Endodermal cell (in vitro differentiated cells): ENCODE data around the gene ROPN1L. TPM values are rescaled to one million over a fixed set of nuclear protein-coding genes. Genes with fewer than 3 reads are reported as not detected.

Experiments used
- DNase-seq: peaks from one replicate; pipeline ENCODE4 v3.0.0-alpha.2; 2017
- H3K27ac ChIP-seq: 2 replicates; pipeline ENCODE4 v1.5.1; 2013; ENCODE audit warnings: mild to moderate bottlenecking, low read depth, low read length, moderate library complexity
- H3K27me3 ChIP-seq: 2 replicates; pipeline ENCODE4 v1.6.1; 2013; ENCODE audit warnings: mild to moderate bottlenecking, low read length, moderate library complexity; ENCODE audit not compliant: insufficient read depth, control insufficient read depth, poor library complexity, severe bottlenecking
- H3K36me3 ChIP-seq: 2 replicates; pipeline ENCODE4 v1.7.0; 2013; ENCODE audit warnings: mild to moderate bottlenecking, low read length, moderate library complexity; ENCODE audit not compliant: control insufficient read depth, insufficient read depth
- H3K4me1 ChIP-seq: one replicate; pipeline ENCODE4 v1.7.0; 2013; ENCODE audit warnings: low read length; ENCODE audit not compliant: control insufficient read depth, insufficient read depth
- H3K4me3 ChIP-seq: 2 replicates; pipeline ENCODE4 v1.5.1; 2013; ENCODE audit warnings: mild to moderate bottlenecking, low read length, moderate library complexity
- H3K9ac ChIP-seq: 2 replicates; pipeline ENCODE4 v1.6.1; 2013; ENCODE audit warnings: mild to moderate bottlenecking, low read length, moderate library complexity; ENCODE audit not compliant: poor library complexity, severe bottlenecking; ENCODE audit errors: extremely low read depth
- H3K9me3 ChIP-seq: 2 replicates; pipeline ENCODE4 v1.6.1; 2013; ENCODE audit warnings: mild to moderate bottlenecking, low read length, moderate library complexity; ENCODE audit not compliant: control insufficient read depth
- H3K27ac Mint-ChIP-seq: 2 replicates; pipeline ENCODE4 v1.8.0; 2020; ENCODE audit warnings: mixed read lengths
- H3K27me3 Mint-ChIP-seq: 2 replicates; pipeline ENCODE4 v1.8.0; 2021; ENCODE audit warnings: mild to moderate bottlenecking, mixed read lengths; ENCODE audit not compliant: insufficient read depth
- H3K36me3 Mint-ChIP-seq: 2 replicates; pipeline ENCODE4 v1.8.0; 2020; ENCODE audit warnings: low read depth, mixed read lengths
- H3K4me1 Mint-ChIP-seq: 2 replicates; pipeline ENCODE4 v1.8.0; 2020; ENCODE audit warnings: mixed read lengths
- H3K4me3 Mint-ChIP-seq: 2 replicates; pipeline ENCODE4 v1.8.0; 2020; ENCODE audit warnings: mild to moderate bottlenecking, moderate library complexity, mixed read lengths
- H3K9me3 Mint-ChIP-seq: 2 replicates; pipeline ENCODE4 v1.8.0; 2020; ENCODE audit warnings: mild to moderate bottlenecking, mixed read lengths
- WGBS, 2 experiments: methylation state at CpG; one replicate each; pipeline versions ENCODE4 v1.1.5 to v1.1.7; 2013; ENCODE audit warnings: missing lambda C conversion rate in 2 of 2, mixed read lengths in 1 of 2; ENCODE audit not compliant: insufficient coverage in 1 of 2, insufficient read length in 1 of 2; 5-methylcytosine and 5-hydroxymethylcytosine counted together
- total RNA-seq, 2 donors: library from RNA; stranded (reverse); fragmentation: NEBNext Ultra II Directional in 1 of 2; extraction: Animal tissue kit (Norgen Biotek cat#: 25700) in 1 of 2; gene quantifications; 2 replicates in 1 of 2; 3 replicates in 1 of 2; pipeline ENCODE4 v1.2.1, GENCODE V29; 2021
- TF ChIP-seq, protein P1 (sequence below): fragments of 200-600 bp; sonication (generic); conservative IDR thresholded peaks from 2 replicates; pipeline ENCODE4 v1.5.0; 2021; ENCODE audit warnings: antibody characterized with exemption, mild to moderate bottlenecking

ROPN1L gene
- total RNA-seq, 2 donors from 2014 or later = 0.70 TPM; not detected in 1

- Mint-ChIP-seq H3K27ac (no peak overlapping the region), H3K4me1 (peaks cover 10% of the 10 kb centered on the region), H3K27me3 (peaks cover 7% of the 10 kb centered on the region), H3K36me3 (no peaks in the 10 kb centered on the region), H3K9me3 (peaks cover 11% of the 10 kb centered on the region), H3K4me3 (no peak overlapping the region)
- 94% methylated on average over 8 of the region's 8 CpGs; no CpG with 5 or more reads in 1 of the 2 experiments for WGBS, 2 experiments
- Histone ChIP-seq H3K4me1 (no peaks in the 10 kb centered on the region), H3K27me3 (no peaks in the 10 kb centered on the region), H3K36me3 (no peaks in the 10 kb centered on the region), H3K9me3 (no peaks in the 10 kb centered on the region), H3K9ac (no peak overlapping the region), H3K4me3 (no peak overlapping the region), H3K27ac (no peak overlapping the region)
- TF ChIP-seq, protein P1, sequence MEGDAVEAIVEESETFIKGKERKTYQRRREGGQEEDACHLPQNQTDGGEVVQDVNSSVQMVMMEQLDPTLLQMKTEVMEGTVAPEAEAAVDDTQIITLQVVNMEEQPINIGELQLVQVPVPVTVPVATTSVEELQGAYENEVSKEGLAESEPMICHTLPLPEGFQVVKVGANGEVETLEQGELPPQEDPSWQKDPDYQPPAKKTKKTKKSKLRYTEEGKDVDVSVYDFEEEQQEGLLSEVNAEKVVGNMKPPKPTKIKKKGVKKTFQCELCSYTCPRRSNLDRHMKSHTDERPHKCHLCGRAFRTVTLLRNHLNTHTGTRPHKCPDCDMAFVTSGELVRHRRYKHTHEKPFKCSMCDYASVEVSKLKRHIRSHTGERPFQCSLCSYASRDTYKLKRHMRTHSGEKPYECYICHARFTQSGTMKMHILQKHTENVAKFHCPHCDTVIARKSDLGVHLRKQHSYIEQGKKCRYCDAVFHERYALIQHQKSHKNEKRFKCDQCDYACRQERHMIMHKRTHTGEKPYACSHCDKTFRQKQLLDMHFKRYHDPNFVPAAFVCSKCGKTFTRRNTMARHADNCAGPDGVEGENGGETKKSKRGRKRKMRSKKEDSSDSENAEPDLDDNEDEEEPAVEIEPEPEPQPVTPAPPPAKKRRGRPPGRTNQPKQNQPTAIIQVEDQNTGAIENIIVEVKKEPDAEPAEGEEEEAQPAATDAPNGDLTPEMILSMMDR = no peak
- no peak for DNase-seq
Observed at GRCh38 chr5:10502130-10502529, 60.5 kb downstream of the ROPN1L start.

GRCh38 chr5:10502578-10502977, 60.9 kb downstream of the ROPN1L start:
- Mint-ChIP-seq H3K36me3 (no peaks in the 10 kb centered on the region), H3K4me3 (no peak overlapping the region), H3K4me1 (peaks cover 12% of the 10 kb centered on the region), H3K9me3 (peaks cover 7% of the 10 kb centered on the region), H3K27ac (no peak overlapping the region), H3K27me3 (peaks cover 5% of the 10 kb centered on the region)
- Histone ChIP-seq H3K9ac (no peak overlapping the region), H3K27me3 (no peaks in the 10 kb centered on the region), H3K4me1 (peaks cover under 1% of the 10 kb centered on the region), H3K36me3 (no peaks in the 10 kb centered on the region), H3K27ac (no peak overlapping the region), H3K4me3 (no peak overlapping the region), H3K9me3 (no peaks in the 10 kb centered on the region)
- 82 to 90% methylated on average over 9 to 10 of the region's 10 CpGs for WGBS, 2 experiments
- TF ChIP-seq, protein P1 = no peak
- DNase-seq = peak; percentile 80

- Histone ChIP-seq H3K27me3 (no peaks in the 10 kb centered on the region), H3K9me3 (no peaks in the 10 kb centered on the region), H3K9ac (no peak overlapping the region), H3K4me3 (no peak overlapping the region), H3K27ac (no peak overlapping the region), H3K36me3 (no peaks in the 10 kb centered on the region), H3K4me1 (peaks cover 2% of the 10 kb centered on the region)
- TF ChIP-seq, protein P1 = no peak
- H3K4me1 Mint-ChIP-seq = peaks cover 13% of the 10 kb centered on the region
- no peak overlapping the region for H3K4me3 Mint-ChIP-seq
- no peak overlapping the region for H3K27ac Mint-ChIP-seq
- H3K9me3 Mint-ChIP-seq = peaks cover 2% of the 10 kb centered on the region
- H3K36me3 Mint-ChIP-seq = no peaks in the 10 kb centered on the region
- H3K27me3 Mint-ChIP-seq = peaks cover 1% of the 10 kb centered on the region
- 92 to 96% methylated on average over 4 to 7 of the region's 7 CpGs for WGBS, 2 experiments
- no peak for DNase-seq
Observed at GRCh38 chr5:10503321-10503720, 61.6 kb downstream of the ROPN1L start.
